H54 (cell line): ENCODE results near the gene REV1.
A peak's percentile ranks its signal among the peaks of the same experiment; 100 is the strongest.
"Not testable (repeated sequence)": the region's sequence is repeated elsewhere in the genome, so short reads cannot be mapped to it uniquely, and the experiment has no call there.

Experiments
- DNase-seq: peaks from one replicate; pipeline ENCODE4 v3.0.0; 2011; ENCODE audit warnings: low spot score, mixed read lengths; ENCODE audit not compliant: insufficient read length
- FAIRE-seq: peaks from 3 replicates; lab custom pipeline; 2011; peaks lifted over from hg19 to GRCh38; lab: Jason Lieb, UNC
- POLR2A ChIP-seq: IDR thresholded peaks from 2 replicates; pipeline ENCODE4 v1.6.1; 2011; ENCODE audit warnings: low read depth, mild to moderate bottlenecking, low read length

The REV1 gene

DNA sequence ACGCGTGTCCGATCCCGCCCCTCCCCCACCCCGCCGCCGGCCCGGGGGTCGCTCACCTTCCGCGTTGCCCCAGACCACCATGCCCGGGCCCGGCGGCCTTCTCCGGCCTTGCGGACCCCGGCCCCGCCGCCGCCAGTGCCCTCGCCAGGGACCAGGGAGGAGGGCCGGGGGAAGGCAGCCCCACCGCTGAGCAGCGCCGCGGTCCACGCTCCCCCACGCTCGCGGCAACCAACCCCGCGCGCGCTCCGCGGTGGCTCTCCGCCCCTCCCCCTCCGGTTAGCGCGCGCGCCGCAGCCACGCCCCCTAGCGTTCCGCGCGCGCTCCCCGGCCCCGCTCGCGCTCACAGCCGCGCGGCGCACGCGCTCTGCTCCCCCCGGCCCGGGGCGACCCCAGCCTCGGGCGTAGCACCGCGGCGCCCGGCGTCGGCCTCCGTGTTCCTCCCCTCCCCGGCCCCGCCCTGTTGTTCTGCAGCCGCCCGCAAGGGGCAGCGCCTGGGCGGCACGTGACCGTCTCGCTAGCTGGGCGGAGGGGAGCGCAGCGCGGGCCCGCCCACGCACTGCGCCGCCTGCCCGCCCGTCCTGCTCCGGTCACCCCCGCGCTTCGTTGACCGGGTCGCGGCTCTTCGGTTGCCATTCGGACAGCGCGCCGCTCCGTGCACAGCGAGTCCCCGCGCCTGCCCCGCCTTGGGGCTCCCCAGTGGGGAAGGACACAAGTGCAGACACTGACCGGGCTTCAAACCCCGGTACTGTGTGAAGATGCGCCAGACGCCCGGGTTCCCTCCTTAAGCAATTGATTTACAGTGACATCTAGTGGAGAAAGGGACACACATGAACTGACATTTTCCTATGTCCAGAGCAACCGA, at the start of gene REV1:
Gene REV1, minus strand, starts transcription at position 257 of the 862 bp plus-strand sequence. CDS start 25,042 bp downstream, outside the sequence.
- DNase-seq, result peak; percentile 92
- TF ChIP-seq POLR2A, result peak; percentile 66
- peak; percentile 87 for FAIRE-seq

DNA sequence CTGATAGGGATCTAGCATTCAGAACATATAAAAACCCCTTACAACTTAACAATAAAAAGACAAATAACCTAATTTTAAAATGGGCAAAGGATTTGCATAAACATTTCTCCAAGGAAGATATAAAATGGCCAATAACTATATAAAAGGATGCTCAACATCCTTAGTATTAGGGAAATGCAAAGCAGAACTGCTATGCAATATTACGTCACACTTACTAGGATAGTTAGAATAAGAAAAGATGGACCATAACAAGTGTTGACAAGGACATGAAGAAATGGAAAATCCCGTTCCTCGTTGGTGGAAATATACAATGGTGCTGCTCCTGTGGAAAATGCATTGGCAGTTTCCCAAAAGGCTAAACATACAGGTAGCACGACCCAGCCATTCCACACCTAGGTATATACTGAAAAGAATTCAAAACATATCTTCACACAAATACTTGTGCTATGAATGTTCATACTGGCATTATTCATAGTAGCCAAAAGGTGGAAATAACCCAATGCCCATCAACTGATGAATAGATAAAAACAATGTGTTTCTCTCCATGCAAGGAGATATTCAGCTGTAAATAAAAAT, 48.2 kb upstream of the REV1 start:
- DNase-seq (no peak), FAIRE-seq (no peak)
- TF ChIP-seq POLR2A, result no peak

- TF ChIP-seq POLR2A, result no peak
- FAIRE-seq (no peak), DNase-seq (no peak)
Measured at GRCh38 chr2:99524056-99524455, 34.2 kb upstream of the REV1 start.

GRCh38 chr2:99522157-99522556, 32.3 kb upstream of the REV1 start:
- no peak for FAIRE-seq
- DNase-seq, result no peak
- no peak for TF ChIP-seq POLR2A

DNA sequence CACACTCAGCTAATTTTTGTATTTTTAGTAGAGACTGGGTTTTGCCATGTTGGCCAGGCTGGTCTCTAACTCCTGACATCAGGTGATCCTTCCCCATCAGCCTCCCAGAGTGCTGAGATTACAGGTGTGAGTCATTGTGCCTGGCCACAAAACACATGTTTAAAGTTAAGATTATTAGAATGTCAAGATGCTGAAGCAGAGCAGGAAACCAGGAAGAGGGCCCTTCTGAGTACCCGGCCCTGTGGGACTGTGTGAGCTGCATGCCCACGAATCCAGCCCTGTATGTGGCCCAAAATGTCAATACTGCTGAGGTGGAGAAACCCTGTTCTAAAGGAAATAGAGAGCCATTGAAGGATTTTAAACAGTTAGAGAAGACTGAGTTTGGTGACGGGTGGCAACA, 31.0 kb upstream of the REV1 start:
- no peak for DNase-seq
- FAIRE-seq, result no peak
- TF ChIP-seq POLR2A, result no peak

DNA sequence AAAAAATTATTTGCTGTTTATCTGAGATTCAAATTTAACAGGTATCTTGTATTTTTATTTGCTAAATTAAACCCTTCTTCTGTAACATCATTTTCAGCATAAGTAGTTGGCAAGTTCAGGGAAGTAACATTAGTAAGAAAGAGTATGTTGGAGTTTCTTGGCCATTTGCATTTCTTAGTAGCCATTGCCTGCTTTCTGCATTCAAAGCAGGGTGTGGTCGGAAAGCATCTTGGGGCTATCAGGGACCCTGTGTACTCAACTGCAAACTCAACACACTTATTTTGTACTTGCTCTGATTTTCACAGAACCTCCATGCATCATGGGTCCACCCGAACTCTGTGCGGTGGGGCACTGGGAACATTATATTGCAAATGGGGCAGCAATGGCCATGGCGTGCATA, 30.4 kb upstream of the REV1 start:
- FAIRE-seq (no peak), DNase-seq (no peak)
- TF ChIP-seq POLR2A, result no peak

- FAIRE-seq (no peak), DNase-seq (no peak)
- no peak for TF ChIP-seq POLR2A
Measured at GRCh38 chr2:99514357-99514756, 24.5 kb upstream of the REV1 start.

DNA sequence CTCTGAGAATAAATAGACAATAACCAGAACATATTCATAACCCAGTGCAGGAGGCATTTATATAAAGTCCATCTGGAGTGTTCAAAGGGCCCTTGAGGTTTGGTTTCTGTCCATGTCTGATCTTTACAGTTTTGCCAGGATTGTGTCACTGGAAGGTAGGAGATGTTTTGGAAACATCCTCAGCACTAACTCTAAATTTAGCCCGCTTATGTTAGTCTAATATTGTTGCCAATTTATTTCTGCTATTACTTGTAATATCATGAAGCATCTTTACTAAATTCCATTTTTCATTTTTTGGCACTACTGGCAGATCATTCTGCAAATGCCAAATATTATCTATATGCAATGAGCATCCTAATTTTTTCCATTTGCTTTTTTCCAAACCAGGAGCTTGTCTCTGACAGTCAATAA, 22.4 kb upstream of the REV1 start:
- no peak for FAIRE-seq
- no peak for DNase-seq
- TF ChIP-seq POLR2A, result no peak

- DNase-seq (no peak), FAIRE-seq (no peak)
- no peak for TF ChIP-seq POLR2A
Measured at GRCh38 chr2:99509387-99509786, 19.6 kb upstream of the REV1 start.

GRCh38 chr2:99507937-99508818, 18.4 kb upstream of the REV1 start:
- DNase-seq (no peak), FAIRE-seq (no peak)
- TF ChIP-seq POLR2A, result no peak

DNA sequence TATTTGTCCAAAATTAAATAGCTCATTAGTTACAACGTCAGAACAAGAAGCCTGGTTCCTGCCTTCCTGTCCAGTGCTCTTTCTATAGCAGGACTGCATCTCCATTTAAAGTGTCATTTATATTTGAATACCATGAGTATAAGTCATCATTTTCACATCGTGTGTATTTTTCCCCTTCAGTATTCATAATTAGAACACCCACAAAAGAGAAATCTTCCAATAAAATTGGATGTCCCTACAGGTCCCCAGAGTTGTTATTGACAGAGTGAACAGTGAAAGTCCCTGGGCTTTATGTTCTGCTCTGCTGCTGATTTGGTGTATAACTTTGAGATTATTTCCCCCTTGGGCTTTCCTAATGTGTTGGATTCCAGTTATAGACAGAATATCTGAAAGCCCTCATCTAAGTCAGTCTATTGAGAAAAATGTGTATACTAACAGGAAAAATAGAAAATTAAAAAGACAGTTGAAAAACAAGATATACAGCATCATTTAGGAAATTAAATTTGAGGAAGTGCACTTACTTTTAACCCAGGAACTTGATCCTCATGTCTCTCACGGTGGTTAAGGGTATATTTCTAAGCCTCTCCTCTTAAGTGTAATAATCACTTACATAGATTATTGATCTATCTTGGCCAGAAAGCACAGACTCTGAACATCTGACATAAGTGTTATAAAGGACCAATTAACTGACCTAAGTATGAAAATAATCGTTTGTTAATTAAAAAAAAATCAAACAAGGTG, 15.2 kb upstream of the REV1 start:
- FAIRE-seq (no peak), DNase-seq (no peak)
- no peak for TF ChIP-seq POLR2A

- not testable (repeated sequence) for DNase-seq, FAIRE-seq
Measured at GRCh38 chr2:99503662-99504416, 14.0 kb upstream of the REV1 start.

DNA sequence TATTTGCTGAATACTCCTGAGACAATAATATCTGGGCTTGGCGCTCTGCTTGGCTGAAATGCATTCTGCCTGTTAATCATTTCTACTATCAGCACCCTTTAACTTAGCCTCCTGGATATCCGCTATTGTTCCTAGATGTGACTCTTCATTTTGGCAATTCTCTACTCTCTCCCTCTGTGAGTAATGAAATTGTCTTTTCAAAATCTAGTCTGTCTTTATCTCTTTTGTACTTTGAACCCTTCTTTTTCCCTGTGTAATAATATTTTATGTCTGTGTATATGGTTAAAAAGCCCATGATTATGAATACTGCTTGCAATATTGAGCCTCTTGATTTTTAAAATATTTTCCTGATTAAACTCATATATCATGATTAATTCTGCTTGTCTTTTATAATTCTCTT, 6.2 kb upstream of the REV1 start:
- FAIRE-seq (no peak), DNase-seq (no peak)
- TF ChIP-seq POLR2A, result no peak
